Mucosa of rectum (tissue), 2 donors: Measurements from ENCODE around the gene ACSS3.
A peak's percentile ranks its signal among the peaks of the same experiment; 100 is the strongest.
"Not testable (repeated sequence)": the region's sequence is repeated elsewhere in the genome, so short reads cannot be mapped to it uniquely, and the experiment has no call there.

ENCODE experiments used
- H3K27ac ChIP-seq, 2 donors: one replicate each; pipeline ENCODE4 v1.7.0; 2013; ENCODE audit warnings: inconsistent platforms in 2 of 2, low read depth in 2 of 2, low read length in 2 of 2
- H3K27me3 ChIP-seq, 2 donors: one replicate each; pipeline ENCODE4 v1.7.0; 2013; ENCODE audit warnings: low read length in 2 of 2; ENCODE audit not compliant: control insufficient read depth in 2 of 2, insufficient read depth in 2 of 2
- H3K36me3 ChIP-seq, 2 donors: one replicate each; pipeline ENCODE4 v1.7.0; 2013; ENCODE audit warnings: low read length in 2 of 2; ENCODE audit not compliant: control insufficient read depth in 2 of 2, insufficient read depth in 2 of 2
- H3K4me1 ChIP-seq, 2 donors: one replicate each; pipeline ENCODE4 v1.7.0; 2013; ENCODE audit warnings: low read length in 2 of 2, mild to moderate bottlenecking in 1 of 2; ENCODE audit not compliant: control insufficient read depth in 2 of 2, insufficient read depth in 2 of 2
- H3K4me3 ChIP-seq, 2 donors: one replicate each; pipeline ENCODE4 v1.7.0; 2013; ENCODE audit warnings: low read length in 2 of 2
- H3K9ac ChIP-seq, 2 donors: one replicate each; pipeline ENCODE4 v1.7.0; 2013; ENCODE audit warnings: low read length in 2 of 2, low read depth in 1 of 2, mild to moderate bottlenecking in 1 of 2
- H3K9me3 ChIP-seq, 2 donors: one replicate each; pipeline ENCODE4 v1.7.0; 2013; ENCODE audit warnings: low read length in 2 of 2; ENCODE audit not compliant: control insufficient read depth in 2 of 2
- donor health status: healthy.
- donor health status: Normal muscosa, but diverticular disease.

ACSS3 gene, protein sequence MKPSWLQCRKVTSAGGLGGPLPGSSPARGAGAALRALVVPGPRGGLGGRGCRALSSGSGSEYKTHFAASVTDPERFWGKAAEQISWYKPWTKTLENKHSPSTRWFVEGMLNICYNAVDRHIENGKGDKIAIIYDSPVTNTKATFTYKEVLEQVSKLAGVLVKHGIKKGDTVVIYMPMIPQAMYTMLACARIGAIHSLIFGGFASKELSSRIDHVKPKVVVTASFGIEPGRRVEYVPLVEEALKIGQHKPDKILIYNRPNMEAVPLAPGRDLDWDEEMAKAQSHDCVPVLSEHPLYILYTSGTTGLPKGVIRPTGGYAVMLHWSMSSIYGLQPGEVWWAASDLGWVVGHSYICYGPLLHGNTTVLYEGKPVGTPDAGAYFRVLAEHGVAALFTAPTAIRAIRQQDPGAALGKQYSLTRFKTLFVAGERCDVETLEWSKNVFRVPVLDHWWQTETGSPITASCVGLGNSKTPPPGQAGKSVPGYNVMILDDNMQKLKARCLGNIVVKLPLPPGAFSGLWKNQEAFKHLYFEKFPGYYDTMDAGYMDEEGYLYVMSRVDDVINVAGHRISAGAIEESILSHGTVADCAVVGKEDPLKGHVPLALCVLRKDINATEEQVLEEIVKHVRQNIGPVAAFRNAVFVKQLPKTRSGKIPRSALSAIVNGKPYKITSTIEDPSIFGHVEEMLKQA

DNA sequence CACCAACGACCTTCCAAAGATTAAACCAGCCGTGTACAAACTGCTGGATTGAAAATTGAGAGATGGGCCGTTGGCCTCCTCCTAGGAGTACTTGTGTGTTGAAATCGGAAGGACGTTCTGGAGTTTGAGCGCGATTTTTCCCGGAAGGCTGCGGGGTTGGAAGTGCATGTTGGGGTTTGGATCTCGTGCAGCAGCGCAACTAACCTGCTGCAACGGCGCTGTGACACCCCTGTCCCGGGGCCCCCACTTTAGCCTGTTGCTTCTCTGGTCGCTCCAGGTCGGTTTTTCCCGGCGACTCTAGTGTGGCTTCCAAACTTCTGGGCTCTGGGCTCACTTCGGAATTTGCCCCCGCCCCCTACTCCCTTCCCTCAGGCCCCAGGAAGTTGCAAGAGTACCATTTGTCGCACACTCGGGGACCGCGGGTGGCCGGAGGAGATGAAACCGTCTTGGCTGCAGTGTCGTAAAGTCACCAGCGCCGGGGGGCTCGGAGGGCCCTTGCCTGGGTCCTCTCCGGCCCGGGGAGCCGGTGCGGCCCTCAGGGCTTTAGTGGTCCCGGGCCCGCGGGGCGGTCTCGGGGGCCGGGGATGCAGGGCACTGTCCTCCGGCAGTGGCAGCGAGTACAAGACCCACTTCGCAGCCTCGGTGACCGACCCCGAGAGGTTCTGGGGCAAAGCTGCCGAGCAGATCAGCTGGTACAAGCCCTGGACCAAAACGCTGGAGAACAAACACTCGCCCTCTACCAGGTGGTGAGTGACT, at the start of gene ACSS3:
Gene ACSS3, plus strand, starts transcription at position 394 of the 756 bp plus-strand sequence. Its CDS starts 42 bp downstream, at position 436.
- Histone ChIP-seq H3K4me3 (peak within 1 kb of the TSS; percentile 44 to 69), H3K9ac (peak within 1 kb of the TSS; percentile 24 to 54), H3K36me3 (no peaks in the 10 kb centered on the region), H3K27me3 (peaks cover 4 to 8% of the 10 kb centered on the region in 2 donors), H3K4me1 (no peaks in the 10 kb centered on the region), H3K27ac (peak within 1 kb of the TSS; percentile 11 to 44), H3K9me3 (no peaks in the 10 kb centered on the region)

DNA sequence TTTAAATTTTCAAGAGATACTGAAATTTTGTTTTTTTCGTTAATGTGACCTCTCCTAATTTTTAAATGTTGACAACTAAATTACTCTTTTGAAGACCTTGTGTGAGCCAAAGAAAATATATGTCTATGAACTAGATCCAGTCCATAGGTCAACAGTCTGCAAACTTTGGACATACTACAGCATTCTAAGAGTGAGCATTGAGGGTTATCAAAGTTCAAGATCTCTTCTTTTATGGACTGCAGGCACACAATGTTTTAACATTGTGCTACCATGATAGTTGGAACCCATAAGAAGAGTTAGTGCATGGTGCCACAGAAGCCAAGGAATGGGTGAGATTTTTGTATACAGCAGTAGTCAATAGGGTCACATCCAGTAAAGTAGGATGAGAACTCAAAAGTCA, 43.0 kb upstream of the ACSS3 start:
- Histone ChIP-seq H3K4me3 (no peak overlapping the region), H3K9ac (no peak overlapping the region)

DNA sequence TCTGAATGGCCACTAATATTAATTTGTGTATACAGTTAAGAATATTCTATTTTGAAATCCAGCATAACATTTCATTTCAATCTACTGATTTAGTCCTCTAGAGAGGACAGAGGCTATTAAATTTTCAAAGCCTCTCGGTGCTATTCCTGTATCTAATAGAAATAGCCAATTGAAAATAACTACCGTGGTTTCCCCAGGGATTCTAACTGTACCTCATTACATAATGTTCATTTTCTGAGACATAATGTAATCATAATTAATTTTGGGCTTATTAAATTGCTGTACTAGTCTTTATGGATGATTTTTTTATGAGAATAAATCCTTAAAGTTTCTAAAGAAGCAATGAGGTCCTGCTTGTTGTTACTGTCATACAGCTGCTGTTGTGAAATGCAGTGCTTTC, 38.6 kb upstream of the ACSS3 start:
- no peak overlapping the region for H3K4me3 ChIP-seq
- no peak overlapping the region for H3K9ac ChIP-seq
- no peaks in the 10 kb centered on the region for H3K27me3 ChIP-seq
- no peaks in the 10 kb centered on the region for H3K9me3 ChIP-seq
- no peaks in the 10 kb centered on the region for H3K4me1 ChIP-seq
- H3K36me3 ChIP-seq: no peaks in the 10 kb centered on the region
- H3K27ac ChIP-seq: no peak overlapping the region

More for the DNA sequence above, 43.0 kb upstream of the ACSS3 start:
- H3K9me3 ChIP-seq: no peaks in the 10 kb centered on the region
- no peaks in the 10 kb centered on the region for H3K36me3 ChIP-seq
- H3K4me1 ChIP-seq: no peaks in the 10 kb centered on the region
- no peak overlapping the region for H3K27ac ChIP-seq
- no peaks in the 10 kb centered on the region for H3K27me3 ChIP-seq

DNA sequence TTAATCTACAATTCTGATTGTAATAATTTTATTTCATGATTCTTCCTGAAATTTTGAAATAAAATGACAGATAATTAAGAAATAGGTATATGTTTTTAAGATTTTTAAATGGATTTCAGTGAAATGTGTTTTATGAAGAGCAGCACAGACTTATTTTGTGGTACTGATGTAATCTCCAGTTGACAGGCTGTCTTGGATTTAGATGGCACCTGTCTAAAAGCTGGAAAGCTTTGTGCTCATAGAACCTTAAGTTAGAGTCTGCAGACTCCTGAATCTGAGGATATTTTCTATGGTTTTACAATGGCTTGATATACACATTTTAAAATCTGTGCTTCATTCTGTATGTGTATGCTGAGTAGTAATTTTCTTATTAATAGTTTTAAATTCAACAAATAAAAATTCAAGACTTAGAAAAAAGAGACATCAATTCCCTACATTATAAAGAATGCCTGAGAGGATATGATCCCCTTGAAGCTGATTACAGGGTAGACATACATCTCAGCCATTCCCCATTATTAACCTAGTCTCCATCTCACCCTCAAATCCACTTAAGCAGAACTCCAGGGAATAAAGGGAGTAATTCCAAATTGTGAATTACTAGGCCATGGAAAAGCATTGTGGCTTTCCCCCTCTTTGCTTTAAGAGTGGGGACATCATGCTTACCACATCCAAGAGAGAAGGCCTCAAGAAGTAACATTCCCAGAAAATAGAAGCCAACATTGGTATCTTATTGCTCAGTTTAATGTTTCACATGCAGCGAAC, 33.7 kb upstream of the ACSS3 start:
- Histone ChIP-seq H3K4me3 (no peak overlapping the region), H3K4me1 (no peaks in the 10 kb centered on the region), H3K27me3 (no peaks in the 10 kb centered on the region), H3K9me3 (no peaks in the 10 kb centered on the region), H3K27ac (no peak overlapping the region), H3K9ac (no peak overlapping the region), H3K36me3 (no peaks in the 10 kb centered on the region)

DNA sequence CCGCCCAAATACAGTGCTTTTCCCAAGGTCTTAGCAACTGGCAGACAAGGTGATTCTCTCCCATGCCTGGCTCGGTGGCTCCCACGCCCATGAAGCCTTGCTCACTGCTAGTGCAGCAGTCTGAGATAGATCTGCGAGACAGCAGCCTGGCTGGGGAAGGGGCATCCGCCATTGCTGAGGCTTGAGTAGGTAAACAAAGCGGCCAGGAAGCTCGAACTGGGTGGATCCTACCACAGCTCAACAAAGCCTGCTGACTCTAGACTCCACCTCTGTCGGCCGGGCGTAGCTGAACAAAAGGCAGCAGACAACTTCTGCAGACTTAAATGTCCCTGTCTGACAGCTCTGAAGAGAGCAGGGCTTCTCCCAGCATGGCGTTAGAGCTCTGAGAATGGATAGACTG, 12.9 kb upstream of the ACSS3 start:
- not testable (repeated sequence) for H3K9ac ChIP-seq, H3K36me3 ChIP-seq, H3K27ac ChIP-seq, H3K9me3 ChIP-seq, H3K27me3 ChIP-seq, H3K4me3 ChIP-seq, H3K4me1 ChIP-seq

DNA sequence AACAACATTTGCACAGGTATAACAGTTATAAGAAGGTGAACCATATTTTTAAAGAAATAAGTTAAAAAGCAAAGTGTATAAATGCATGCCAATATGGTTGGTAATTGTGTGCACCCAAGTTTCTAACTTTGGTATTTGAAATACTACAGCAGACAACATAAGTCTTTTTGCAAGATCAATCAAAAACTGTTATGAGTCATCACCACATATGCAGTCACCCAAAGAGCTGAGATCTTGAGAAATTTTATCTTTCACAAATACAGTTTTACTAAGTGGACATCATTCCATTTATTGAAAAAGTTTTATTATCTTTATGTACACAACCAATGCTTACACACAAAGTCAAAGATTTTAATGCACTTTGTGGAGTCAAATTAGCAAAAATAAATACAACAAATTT, 7.0 kb upstream of the ACSS3 start:
- Histone ChIP-seq H3K4me3 (no peak overlapping the region), H3K36me3 (no peaks in the 10 kb centered on the region), H3K27ac (no peak overlapping the region), H3K9ac (no peak overlapping the region), H3K4me1 (no peaks in the 10 kb centered on the region), H3K9me3 (no peaks in the 10 kb centered on the region), H3K27me3 (no peaks in the 10 kb centered on the region)

DNA sequence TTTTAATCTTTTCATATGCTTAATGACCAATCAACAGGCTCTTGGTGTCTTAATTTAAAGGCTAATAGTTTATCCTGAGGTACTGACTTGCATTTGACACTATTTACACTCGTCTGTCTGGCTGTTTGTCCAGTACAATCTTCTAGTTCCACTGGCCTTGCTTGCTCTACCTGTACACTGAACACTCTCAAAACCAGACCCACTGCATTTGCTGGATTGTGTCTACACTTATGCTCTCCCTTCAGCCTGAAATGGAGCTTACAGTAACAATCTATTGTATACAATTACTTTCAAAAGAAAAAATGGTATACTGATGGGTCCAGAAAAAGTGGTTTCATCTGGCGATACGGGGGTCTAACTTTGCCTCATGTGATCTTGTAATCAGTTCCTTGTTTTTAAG, 2.3 kb upstream of the ACSS3 start:
- H3K27ac ChIP-seq: no peak overlapping the region
- no peak overlapping the region for H3K9ac ChIP-seq
- no peaks in the 10 kb centered on the region for H3K36me3 ChIP-seq
- no peaks in the 10 kb centered on the region for H3K9me3 ChIP-seq
- H3K4me3 ChIP-seq: no peak overlapping the region
- H3K4me1 ChIP-seq: no peaks in the 10 kb centered on the region
- peaks cover 4 to 8% of the 10 kb centered on the region in 2 donors for H3K27me3 ChIP-seq

DNA sequence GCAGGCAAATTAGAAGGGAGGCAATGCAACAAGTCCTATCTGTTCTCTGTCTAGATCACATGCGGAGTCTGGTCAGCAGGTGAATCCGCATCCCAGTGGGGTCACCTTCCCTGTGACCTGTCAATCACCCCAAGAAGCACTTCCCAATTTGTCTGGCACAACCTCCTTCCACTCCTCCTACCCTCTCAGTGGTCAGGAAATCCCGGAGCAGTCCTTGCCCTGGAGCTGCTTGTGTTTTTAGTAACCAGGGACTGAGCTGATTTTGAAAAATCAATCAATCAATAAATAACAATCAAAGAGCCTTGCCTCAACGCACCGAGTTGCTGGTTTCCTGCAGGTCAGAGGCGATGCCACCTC, 572 bp upstream of the ACSS3 start:
- Histone ChIP-seq H3K9ac (peak overlapping the region in 1 of 2 donors; percentile 24), H3K4me1 (no peaks in the 10 kb centered on the region), H3K9me3 (no peaks in the 10 kb centered on the region)

GRCh38 chr12:81078469-81079196, 754 bp downstream of the ACSS3 start:
- no peaks in the 10 kb centered on the region for H3K36me3 ChIP-seq

More for the DNA sequence above, 572 bp upstream of the ACSS3 start:
- Histone ChIP-seq H3K27ac (no peak overlapping the region), H3K27me3 (peaks cover 4 to 8% of the 10 kb centered on the region in 2 donors), H3K36me3 (no peaks in the 10 kb centered on the region), H3K4me3 (peak overlapping the region; percentile 44 to 69)

More at GRCh38 chr12:81078469-81079196, 754 bp downstream of the ACSS3 start:
- Histone ChIP-seq H3K9me3 (no peaks in the 10 kb centered on the region), H3K4me1 (no peaks in the 10 kb centered on the region), H3K27ac (peak overlapping the region; percentile 11 to 13), H3K27me3 (peaks cover 4 to 8% of the 10 kb centered on the region in 2 donors), H3K9ac (peak overlapping the region in 1 of 2 donors; percentile 54), H3K4me3 (peak overlapping the region; percentile 44 to 69)
